Fibroblast of skin of left biceps (primary cell): Measurements from ENCODE around the gene C9orf50.

ENCODE experiments used
- DNase-seq, 2 experiments: peaks; one replicate each; pipeline ENCODE4 v3.0.0-alpha.2; 2013; ENCODE audit warnings: low read depth in 2 of 2

Gene C9orf50

GRCh38 chr9:129631674-129632129, 10.8 kb upstream of the C9orf50 start:
- DNase-seq: no peak

GRCh38 chr9:129630967-129631673, 10.2 kb upstream of the C9orf50 start:
- DNase-seq: no peak

DNA sequence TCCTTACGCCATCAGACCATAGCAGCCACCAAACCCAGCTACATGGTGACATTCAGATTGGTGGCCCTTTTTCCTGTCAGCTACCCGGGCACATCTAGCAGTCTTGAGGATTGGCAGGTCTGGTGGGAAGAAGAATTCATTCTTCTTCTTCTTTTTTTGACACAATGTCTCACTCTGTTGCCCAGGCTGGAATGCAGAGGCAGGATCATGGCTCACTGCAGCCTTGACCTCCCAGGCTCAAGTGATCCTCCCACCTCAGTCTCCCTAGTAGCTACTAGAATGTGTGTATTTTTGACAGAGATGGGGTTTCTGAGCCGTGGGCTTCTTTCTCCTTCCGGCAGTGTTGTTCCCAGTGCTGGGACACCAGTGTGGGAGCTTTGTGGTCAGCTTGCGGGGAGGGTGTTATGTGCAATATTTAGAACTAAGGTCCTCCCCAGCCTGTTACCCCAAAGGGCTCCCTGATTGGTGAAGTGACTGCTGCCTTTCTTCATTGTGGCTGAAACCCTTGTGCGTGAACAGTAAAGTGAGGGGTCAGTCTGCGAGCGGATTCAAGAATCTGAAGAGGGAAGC, 8.4 kb upstream of the C9orf50 start:
- no peak for DNase-seq

DNA sequence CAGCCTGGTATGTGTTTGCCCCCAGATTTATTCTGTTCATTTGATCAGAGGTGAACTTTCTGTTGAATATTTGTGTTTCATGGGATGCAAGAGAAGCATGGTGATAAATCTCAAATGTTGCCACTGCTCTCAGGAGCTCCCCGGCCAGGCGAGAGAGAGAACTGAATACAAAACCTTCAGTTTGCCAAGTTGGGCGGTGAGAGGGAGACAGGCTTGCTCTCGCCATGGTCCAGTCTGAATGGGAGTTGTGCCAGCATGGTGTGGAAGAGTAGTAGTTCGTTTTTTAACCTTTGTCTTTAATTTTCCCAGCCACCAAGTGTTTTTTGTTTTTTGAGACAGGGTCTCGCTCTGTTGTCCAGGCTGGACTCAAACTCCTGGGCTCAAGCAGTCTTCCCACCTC, 7.8 kb upstream of the C9orf50 start:
- DNase-seq: no peak

- DNase-seq: no peak
These were observed 6.9 kb upstream of the C9orf50 start for GRCh38 chr9:129627556-129628440.

- peak; percentile 71 to 73 for DNase-seq
These were observed 5.9 kb upstream of the C9orf50 start for GRCh38 chr9:129626625-129627284.

- no peak for DNase-seq
These were observed 5.3 kb upstream of the C9orf50 start, which contains the start of gene NTMT1 for GRCh38 chr9:129626079-129626624. Gene NTMT1 (plus strand): TSS chr9:129626163. CDS start chr9:129632704, 6,541 bp downstream.

DNA sequence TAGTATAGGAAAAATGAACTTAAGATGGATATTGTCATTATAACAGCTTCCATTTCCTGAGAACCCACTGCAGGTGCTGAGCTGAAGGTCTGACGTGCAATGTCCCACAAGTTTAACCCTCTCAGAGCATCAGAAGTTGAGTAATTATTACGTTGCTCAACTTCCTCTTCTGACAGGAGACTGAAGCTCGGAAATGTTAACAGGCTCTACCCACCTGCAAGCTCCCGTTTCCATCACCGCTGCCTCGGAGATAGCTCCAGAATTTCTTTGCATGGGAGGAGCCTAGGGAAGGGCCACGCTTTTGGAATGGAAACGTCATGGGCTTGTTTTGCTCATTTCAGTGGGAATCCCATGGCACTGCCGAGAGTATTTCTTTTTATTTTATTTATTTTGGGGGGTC, 4.0 kb upstream of the C9orf50 start:
- no peak for DNase-seq

GRCh38 chr9:129624168-129624759, 3.4 kb upstream of the C9orf50 start:
- no peak for DNase-seq

GRCh38 chr9:129623331-129623730, 2.4 kb upstream of the C9orf50 start:
- DNase-seq: no peak

DNA sequence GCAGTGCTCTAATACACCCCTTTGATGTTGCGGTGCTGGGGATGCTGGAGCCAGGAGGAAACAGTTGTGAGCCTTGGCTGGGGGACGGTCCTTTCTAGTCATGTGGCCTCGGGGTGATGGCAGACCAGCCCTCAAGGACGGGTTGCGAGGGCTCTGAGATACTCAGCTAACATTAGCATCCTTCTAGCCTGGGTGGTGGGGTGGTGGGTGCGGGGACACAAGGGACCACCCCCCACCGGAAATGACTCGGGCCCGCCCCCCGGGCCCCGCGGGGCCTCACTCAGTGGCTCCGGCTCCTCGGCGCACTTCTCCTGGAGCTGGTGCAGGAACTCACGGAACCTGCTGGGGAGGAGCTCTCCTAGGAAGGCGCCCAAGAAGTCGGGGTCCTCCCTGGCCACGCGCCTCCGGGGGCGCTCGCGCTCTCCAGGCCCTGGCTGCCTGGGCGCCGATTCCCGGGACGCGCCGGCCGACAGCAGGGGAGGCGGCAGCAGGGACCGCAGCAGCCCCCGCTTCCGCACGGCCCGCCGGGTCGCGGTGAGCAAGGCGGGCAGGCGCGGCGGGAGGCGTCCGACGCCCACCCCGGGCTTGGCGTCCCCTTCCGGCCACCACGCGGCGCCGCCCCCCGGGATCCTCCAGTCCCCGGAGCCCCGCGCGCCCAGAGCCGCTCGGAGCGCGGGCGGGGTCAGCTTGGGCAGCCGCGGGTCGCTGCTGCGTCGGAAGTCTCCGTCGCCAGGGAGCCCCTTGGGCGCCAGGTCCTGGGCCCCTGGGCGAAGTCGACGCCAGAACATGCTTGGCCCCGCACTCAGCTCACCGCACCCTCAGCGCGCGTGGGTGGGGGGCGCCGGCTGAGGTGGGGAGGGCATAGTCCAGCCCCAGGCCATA, 873 bp downstream of the C9orf50 start:
- DNase-seq: no peak

DNA sequence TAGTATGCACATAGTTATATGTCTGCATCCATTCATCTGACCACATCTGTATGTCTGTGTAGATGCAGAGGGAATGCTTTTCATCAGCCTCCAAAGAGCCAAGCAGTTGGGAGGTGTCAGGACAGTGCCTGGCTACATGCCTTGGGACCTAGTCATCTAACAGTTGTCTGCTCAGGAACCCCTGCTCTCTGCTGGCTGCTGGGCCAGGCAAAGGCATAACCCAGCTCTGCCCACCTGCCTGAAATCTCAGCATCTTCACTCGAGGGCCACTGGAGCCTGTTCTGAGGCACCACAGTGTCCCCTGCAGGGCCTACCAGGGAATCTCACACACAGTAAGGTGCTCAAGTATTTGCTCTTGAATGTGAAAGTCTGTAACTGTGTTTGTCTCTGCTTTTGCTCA, 3.7 kb downstream of the C9orf50 start:
- no peak for DNase-seq

- DNase-seq: no peak
These were observed 5.3 kb downstream of the C9orf50 start for GRCh38 chr9:129615407-129616285.

- no peak for DNase-seq
These were observed 6.0 kb downstream of the C9orf50 start for GRCh38 chr9:129614932-129615331.

DNA sequence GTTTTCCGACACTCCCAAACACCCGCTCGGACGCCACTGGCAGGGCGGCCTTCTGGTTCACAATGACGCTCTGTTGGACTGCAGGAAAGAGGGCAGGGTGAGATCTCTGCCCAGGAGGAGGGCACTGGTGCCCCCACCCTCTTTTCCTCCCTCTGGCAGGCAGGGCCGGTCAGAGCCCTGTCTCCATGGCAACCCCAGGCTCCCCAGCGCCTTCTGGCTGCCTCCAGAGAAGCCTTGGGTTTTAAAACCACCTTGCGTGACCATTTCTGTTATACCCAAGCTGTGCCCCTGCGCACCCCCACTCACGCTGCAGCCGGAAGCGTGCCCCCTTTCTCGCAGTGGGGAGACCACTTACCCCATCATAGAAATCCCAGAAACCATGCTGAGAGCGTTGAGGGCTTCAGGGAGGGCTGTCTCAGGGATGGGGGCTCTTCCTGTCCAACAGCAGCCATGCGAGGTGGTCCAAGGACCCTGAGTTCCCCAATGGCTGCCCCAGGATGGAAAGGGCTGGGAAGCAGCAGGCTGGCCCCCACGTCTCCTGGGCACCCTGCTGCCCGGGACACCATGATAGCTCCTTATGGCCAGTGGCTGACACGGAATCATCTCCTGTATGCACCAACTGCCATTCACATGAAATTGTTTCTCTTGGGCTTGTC, 7.3 kb downstream of the C9orf50 start:
- no peak for DNase-seq

DNA sequence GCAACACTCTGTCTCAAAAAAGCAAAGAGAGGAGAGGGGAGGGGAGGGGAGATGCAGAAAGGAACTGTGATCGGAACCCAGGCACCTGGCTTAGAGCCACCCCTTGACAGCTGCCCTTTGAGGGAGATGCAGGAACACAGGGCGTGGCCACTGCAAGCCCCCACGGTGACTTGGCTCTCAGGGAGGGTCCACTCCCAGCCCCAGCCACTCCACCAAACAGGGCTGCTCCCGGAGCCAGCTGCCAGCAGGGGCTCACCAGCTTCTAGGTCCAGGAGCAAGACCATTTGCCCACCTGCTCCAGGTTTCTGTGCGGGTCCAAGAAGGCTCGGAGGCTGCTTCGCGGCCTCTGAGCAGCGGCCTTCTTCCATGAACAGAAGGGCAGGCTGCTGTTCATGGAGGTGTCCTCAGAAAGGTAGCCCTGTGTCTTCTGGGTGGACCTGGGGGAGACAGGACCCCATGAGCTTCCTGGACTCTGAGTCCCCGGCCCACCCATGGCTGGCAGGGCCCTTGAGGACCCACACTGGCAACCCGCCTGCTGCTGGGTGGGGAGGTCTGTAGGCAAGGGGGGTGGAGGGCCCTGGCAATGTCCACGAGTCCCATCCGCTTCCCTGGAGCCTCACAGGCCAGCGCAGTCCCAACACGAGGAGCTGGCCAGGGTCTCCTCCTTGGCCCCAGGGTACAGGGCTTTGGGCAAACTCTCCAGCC, 7.9 kb downstream of the C9orf50 start:
- no peak for DNase-seq

DNA sequence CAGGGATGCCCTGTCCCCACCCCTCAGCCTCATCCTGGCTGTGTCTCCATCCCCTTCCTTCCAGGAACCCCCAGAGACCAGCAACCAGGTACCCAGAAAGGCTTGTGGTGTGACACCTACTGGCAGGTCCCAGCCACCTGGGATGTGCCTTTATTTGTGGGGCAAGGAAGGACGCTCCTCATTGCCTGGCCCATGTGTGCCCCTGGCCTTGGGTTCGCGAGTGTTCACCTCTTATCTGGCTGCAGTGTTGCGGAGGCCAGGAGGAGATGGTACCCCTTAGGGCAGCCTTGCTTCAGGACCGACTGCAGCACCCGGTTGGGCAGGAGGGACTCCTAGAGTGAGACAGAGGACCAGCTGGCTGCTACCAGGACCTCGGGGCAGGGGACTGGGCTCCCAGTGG, 8.8 kb downstream of the C9orf50 start:
- no peak for DNase-seq

DNA sequence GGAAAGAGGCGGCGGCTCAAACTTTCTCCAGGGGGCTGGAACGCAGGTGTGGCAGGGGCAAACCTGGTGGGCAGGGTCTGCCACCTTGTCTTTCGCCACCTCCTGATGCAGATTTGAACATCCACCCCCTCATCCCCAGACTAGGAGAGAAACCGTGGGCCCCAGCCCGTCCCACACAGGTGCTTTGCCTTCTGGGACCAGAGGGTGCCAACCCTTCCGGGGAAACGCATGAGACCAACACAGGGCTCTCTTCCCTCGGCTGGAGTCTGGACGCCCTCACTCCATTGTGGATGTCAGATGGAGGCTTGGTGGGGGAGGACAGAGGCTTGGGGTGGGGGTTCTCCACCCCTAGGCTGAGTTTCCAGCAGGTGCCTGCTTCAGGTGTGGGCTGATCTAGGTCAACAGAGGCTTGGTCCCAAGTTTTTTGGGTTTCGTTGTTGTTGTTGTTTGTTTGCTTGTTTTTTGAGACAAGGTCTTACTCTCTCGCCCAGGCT, 9.5 kb downstream of the C9orf50 start:
- no peak for DNase-seq
